Panc1 (cell line): Measurements from ENCODE around the gene FNDC11.

ENCODE experiments used
- CTCF ChIP-seq: fragments of 450-650 bp; IDR thresholded peaks from 2 replicates; pipeline ENCODE4 v1.5.1; 2017; ENCODE audit warnings: mild to moderate bottlenecking
- POLR2AphosphoS5 ChIP-seq: IDR thresholded peaks from 2 replicates; pipeline ENCODE4 v1.6.1; 2012; ENCODE audit warnings: mild to moderate bottlenecking, low read depth, low read length, moderate library complexity
- REST ChIP-seq, 2 experiments: IDR thresholded peaks; 2 replicates each; pipeline ENCODE4 v1.6.1; 2011 to 2012; ENCODE audit warnings: low read depth in 2 of 2, control low read depth in 1 of 2, low read length in 1 of 2, mild to moderate bottlenecking in 1 of 2, moderate library complexity in 1 of 2; ENCODE audit not compliant: insufficient read depth in 1 of 2
- SIN3A ChIP-seq: IDR thresholded peaks from 2 replicates; pipeline ENCODE4 v1.6.1; 2012; ENCODE audit warnings: low read depth, mild to moderate bottlenecking, low read length, moderate library complexity, borderline replicate concordance; ENCODE audit not compliant: insufficient read depth
- TCF7L2 ChIP-seq: IDR thresholded peaks from 2 replicates; pipeline ENCODE4 v1.6.1; 2011; ENCODE audit warnings: mild to moderate bottlenecking, low read depth, low read length, inconsistent platforms

GRCh38 chr20:63544241-63544957, 9.6 kb upstream of the FNDC11 start:
- no peak for TF ChIP-seq CTCF
- no peak for TF ChIP-seq REST (IDR thresholded peaks at IDR 0.05; ENCODE audit: insufficient read depth in 1 of 2, low read depth in 2 of 2, low read length in 1 of 2)
- TF ChIP-seq POLR2AphosphoS5, result no peak
- no peak for TF ChIP-seq SIN3A
- TF ChIP-seq TCF7L2, result no peak
